Spleen (tissue), 7 donors: Measurements from ENCODE around the gene ATP2B2.

ENCODE experiments used
- POLR2A ChIP-seq, 3 donors: fragments of 450-650 bp; IDR thresholded peaks; one replicate each; pipeline ENCODE4 v1.5.1; 2017; ENCODE audit warnings: antibody characterized with exemption in 3 of 3, mild to moderate bottlenecking in 1 of 3
- POLR2AphosphoS5 ChIP-seq, 3 donors: sonication (generic); formaldehyde crosslinking; IDR thresholded peaks; one replicate each; pipeline ENCODE4 v1.5.1; 2017; ENCODE audit warnings: antibody characterized with exemption in 3 of 3
- TF ChIP-seq, protein P1 (sequence below), 11 experiments: fragments of 200-600 bp in 7 of 11; fragments of 450-650 bp in 4 of 11; sonication (generic) in 4 of 11; IDR thresholded peaks in 8 of 11; conservative IDR thresholded peaks in 3 of 11; 1 replicate in 7 of 11; 2 replicates in 4 of 11; pipeline versions ENCODE4 v1.4.0 to v1.8.0; 2016 to 2021; ENCODE audit warnings: antibody characterized with exemption in 11 of 11, inconsistent platforms in 4 of 11, mild to moderate bottlenecking in 1 of 11
- donor health status: DM: no; HTN: no; CAD: no; lungs with moderate emphysema.
- donor health status: DM: no; HTN: no; CAD: no.
- donor health status: DM: no; HTN: no; CAD: no.

DNA sequence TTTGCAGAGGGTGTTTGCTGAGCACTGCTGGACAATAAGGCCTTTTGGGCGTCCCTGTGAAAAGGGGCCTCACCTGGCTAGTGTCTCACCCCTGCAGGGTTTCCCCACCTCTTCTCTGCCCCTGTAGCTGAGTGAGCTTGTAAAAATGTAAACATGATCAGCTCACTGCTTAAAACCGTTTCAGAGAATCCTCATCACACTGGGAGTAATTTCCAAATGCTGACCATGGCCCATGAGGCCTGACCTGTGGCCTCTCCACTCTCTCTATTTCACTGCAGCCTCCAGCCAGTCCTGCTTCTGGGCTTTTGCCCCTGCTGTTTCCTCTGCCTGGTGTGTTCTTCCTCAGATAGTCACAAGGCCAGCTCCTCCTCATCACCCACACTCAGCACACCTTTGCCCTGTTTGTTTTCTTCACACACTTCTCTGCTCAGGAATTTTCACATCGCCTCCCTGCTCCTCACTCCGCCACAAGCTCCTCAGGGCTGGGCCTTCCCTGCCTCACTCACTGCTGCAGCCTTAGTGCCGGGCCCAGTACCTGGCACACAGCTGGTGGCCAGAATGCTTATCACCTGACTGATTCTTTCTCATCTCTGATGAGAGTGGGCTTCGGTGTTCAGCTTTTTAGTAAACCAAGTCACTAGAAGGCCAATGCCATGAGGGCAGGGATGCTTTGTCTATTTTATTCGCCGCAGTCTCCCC lies 105.2 kb downstream of the ATP2B2 start:
- TF ChIP-seq, protein P1, sequence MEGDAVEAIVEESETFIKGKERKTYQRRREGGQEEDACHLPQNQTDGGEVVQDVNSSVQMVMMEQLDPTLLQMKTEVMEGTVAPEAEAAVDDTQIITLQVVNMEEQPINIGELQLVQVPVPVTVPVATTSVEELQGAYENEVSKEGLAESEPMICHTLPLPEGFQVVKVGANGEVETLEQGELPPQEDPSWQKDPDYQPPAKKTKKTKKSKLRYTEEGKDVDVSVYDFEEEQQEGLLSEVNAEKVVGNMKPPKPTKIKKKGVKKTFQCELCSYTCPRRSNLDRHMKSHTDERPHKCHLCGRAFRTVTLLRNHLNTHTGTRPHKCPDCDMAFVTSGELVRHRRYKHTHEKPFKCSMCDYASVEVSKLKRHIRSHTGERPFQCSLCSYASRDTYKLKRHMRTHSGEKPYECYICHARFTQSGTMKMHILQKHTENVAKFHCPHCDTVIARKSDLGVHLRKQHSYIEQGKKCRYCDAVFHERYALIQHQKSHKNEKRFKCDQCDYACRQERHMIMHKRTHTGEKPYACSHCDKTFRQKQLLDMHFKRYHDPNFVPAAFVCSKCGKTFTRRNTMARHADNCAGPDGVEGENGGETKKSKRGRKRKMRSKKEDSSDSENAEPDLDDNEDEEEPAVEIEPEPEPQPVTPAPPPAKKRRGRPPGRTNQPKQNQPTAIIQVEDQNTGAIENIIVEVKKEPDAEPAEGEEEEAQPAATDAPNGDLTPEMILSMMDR (IDR thresholded peaks at IDR 0.05 in 8 of 11, conservative IDR thresholded peaks at IDR 0.05 in 3 of 11) = no peak
- TF ChIP-seq POLR2A (IDR thresholded peaks at IDR 0.05) (no peak), POLR2AphosphoS5 (IDR thresholded peaks at IDR 0.05) (no peak)
